ENCODE results near the gene USP34. TPM values are rescaled to one million over a fixed set of nuclear protein-coding genes. Genes with fewer than 3 reads are reported as not detected.

Gene USP34
- total and polyA plus RNA-seq, 3 experiments from 2014 or later = 24.1 to 74.1 (median 71.9) TPM

DNA sequence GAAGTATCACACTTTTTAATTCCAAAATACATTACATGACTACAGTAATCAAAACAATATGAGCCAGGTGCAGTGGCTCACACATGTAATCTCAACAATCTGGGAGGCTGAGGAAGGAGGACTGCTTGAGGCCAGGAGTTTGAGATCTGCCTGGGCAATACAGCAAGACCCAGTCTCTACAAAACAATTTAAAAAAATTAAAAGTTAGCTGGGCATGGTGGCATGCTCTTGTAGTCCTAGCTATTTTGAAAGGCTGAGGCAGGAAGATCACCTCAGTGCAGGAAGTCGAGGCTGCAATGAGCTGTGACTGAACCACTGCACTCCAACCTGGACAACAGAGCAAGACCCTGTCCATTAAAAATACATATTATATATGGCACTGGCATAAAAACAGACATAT is 109.8 kb downstream of the USP34 start:
- POLR2A ChIA-PET = interaction anchor here (0.7 kb wide), 1 partner anchor 84 kb away, joined by 4 read pairs; no protein-coding TSS in a partner anchor
- Mint-ChIP-seq H3K36me3 (peaks cover 10 to 43% (median 22%) of the 10 kb centered on the region in 3 donors), H3K4me3 (no peak overlapping the region), H3K4me1 (peaks cover 61 to 84% (median 82%) of the 10 kb centered on the region in 3 donors), H3K27ac (peak overlapping the region in 1 of 8 donors; percentile 26), H3K27me3 (no peaks in the 10 kb centered on the region), H3K9me3 (no peaks in the 10 kb centered on the region)
- Histone ChIP-seq H3K4me3 (ENCODE audit: low read length) (no peak overlapping the region), H3K9me3 (ENCODE audit: low read length) (no peaks in the 10 kb centered on the region), H3K4me1 (ENCODE audit: insufficient read depth, low read length) (peaks cover 9% of the 10 kb centered on the region), H3K27me3 (ENCODE audit: insufficient read depth, low read length, poor library complexity, severe bottlenecking) (no peaks in the 10 kb centered on the region), H3K36me3 (ENCODE audit: insufficient read depth, low read length) (peaks cover 11% of the 10 kb centered on the region), H3K27ac (ENCODE audit: low read depth, low read length) (no peak overlapping the region)
- DNase-seq = no peak
- CTCF ChIA-PET = no interaction called here

DNA sequence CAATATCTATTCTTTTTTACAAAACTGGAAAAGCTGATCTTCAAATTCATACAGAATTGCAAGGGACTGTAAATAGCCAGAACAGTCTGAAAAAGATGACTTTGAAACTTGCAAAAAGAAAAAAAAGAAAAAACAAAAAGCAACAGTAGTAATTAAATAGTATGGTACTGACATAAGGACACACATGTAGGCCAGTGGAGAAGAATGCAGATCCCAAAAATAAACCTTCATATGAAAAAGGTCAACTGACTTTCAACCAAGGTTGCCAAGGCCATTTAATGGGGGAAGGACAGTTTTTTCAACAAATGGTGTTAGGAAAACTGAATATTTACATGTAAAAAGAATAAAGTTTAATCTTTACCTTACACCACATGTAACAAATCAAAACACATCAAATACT is 111.8 kb downstream of the USP34 start:
- Histone ChIP-seq H3K27ac (ENCODE audit: low read depth, low read length) (no peak overlapping the region), H3K4me1 (ENCODE audit: insufficient read depth, low read length) (peaks cover 3% of the 10 kb centered on the region), H3K27me3 (ENCODE audit: insufficient read depth, low read length, poor library complexity, severe bottlenecking) (no peaks in the 10 kb centered on the region), H3K4me3 (ENCODE audit: low read length) (no peak overlapping the region), H3K9me3 (ENCODE audit: low read length) (peaks cover 6% of the 10 kb centered on the region), H3K36me3 (ENCODE audit: insufficient read depth, low read length) (peaks cover 19% of the 10 kb centered on the region)
- Mint-ChIP-seq H3K4me3 (no peak overlapping the region), H3K27me3 (no peaks in the 10 kb centered on the region), H3K36me3 (peaks cover 12 to 51% (median 29%) of the 10 kb centered on the region in 3 donors), H3K27ac (no peak overlapping the region), H3K4me1 (peaks cover 59 to 82% (median 81%) of the 10 kb centered on the region in 3 donors), H3K9me3 (peaks cover 0 to 1% (median under 1%) of the 10 kb centered on the region in 5 donors)
- no peak for DNase-seq
- ChIA-PET POLR2A (no interaction called here), CTCF (no interaction called here)

DNA sequence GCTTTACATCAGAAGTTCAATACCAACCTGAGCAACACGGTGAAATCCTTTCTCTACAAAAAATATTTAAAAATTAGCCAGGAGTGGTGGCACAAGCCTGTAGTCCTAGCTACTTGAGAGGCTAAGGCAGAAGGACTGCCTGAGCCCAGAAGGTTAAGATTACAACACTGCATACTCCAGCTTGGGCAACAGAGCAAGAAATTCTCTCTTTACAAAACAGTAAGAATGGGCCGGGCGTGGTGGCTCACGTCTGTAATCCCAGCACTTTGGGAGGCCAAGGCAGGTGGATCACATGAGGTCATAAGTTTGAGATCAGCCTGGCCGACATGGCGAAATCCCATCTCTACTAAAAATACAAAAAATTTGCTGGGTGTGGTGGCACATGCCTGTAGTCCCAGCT is 113.2 kb downstream of the USP34 start:
- Histone ChIP-seq H3K9me3 (ENCODE audit: low read length) (peaks cover 6% of the 10 kb centered on the region), H3K27ac (ENCODE audit: low read depth, low read length) (no peak overlapping the region), H3K36me3 (ENCODE audit: insufficient read depth, low read length) (peaks cover 12% of the 10 kb centered on the region), H3K27me3 (ENCODE audit: insufficient read depth, low read length, poor library complexity, severe bottlenecking) (no peaks in the 10 kb centered on the region), H3K4me3 (ENCODE audit: low read length) (no peak overlapping the region), H3K4me1 (ENCODE audit: insufficient read depth, low read length) (peaks cover 3% of the 10 kb centered on the region)
- DNase-seq = no peak
- ChIA-PET CTCF (no interaction called here), POLR2A (no interaction called here)
- Mint-ChIP-seq H3K9me3 (peaks cover 0 to 7% (median 6%) of the 10 kb centered on the region in 5 donors), H3K27ac (no peak overlapping the region), H3K36me3 (peaks cover 23 to 50% (median 30%) of the 10 kb centered on the region in 3 donors), H3K4me1 (peaks cover 52 to 76% (median 75%) of the 10 kb centered on the region in 3 donors), H3K4me3 (no peak overlapping the region), H3K27me3 (no peaks in the 10 kb centered on the region)

DNA sequence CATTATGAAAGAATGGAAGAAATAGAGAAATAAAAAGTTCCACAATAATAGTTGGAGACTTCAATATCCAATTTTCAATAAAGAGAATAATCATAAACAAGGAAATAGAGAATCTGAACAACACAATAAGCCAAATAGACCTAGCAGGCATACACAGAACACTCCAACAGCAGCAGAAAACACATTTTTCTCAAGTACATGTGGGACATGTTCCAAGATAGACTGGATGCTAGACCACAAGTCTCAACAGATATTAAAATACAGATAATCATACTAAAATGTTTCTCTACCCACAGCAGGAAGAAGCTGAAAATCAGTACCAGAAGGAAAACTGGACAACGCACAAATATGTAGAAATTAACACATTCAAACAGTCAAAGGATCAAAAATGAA is 113.9 kb downstream of the USP34 start:
- Mint-ChIP-seq H3K27ac (peak overlapping the region in 6 of 8 donors; percentile 21 to 58 (median 36)), H3K4me3 (no peak overlapping the region), H3K27me3 (no peaks in the 10 kb centered on the region), H3K4me1 (peaks cover 50 to 73% (median 73%) of the 10 kb centered on the region in 3 donors), H3K9me3 (peaks cover 0 to 7% (median 6%) of the 10 kb centered on the region in 5 donors), H3K36me3 (peaks cover 20 to 53% (median 29%) of the 10 kb centered on the region in 3 donors)
- peaks cover 6% of the 10 kb centered on the region for H3K9me3 ChIP-seq (ENCODE audit: low read length)
- DNase-seq = no peak
- peaks cover 3% of the 10 kb centered on the region for H3K4me1 ChIP-seq (ENCODE audit: insufficient read depth, low read length)
- H3K4me3 ChIP-seq (ENCODE audit: low read length) = no peak overlapping the region
- ChIA-PET POLR2A (no interaction called here), CTCF (no interaction called here)
- H3K27me3 ChIP-seq (ENCODE audit: insufficient read depth, low read length, poor library complexity, severe bottlenecking) = no peaks in the 10 kb centered on the region
- peaks cover 14% of the 10 kb centered on the region for H3K36me3 ChIP-seq (ENCODE audit: insufficient read depth, low read length)
- H3K27ac ChIP-seq (ENCODE audit: low read depth, low read length) = no peak overlapping the region

DNA sequence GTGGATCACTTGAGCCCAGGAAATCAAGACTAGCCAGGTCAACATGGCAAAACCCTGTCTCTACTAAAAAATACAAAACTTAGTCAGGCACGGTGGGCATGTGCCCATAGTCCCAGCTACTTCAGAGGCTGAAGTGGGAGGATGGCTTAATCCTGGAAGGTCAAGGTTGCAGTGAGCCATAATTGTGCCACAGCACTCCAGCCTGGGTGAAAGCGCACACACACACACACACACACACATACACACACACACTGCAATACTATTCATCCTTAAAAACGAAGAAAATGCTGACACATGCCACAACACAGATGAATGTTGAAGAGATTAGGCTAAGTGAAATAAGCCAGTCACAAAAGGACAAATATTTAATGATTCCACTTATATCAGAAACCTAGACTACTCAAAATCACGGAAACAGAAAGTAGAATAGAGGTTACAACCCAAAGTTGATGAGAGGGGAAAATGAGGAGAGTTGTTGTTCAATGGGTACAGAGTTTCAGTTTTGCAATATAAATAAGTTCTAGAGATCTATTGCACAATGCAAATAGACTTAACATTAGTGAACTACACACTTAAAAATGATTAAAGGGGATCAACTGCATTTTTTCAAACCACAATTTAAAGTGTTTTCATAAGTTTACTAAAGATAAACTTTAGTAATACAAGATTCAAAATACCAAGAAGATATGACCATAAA is 114.5 kb downstream of the USP34 start:
- Mint-ChIP-seq H3K4me3 (no peak overlapping the region), H3K9me3 (peaks cover 0 to 7% (median 6%) of the 10 kb centered on the region in 5 donors), H3K27ac (peak overlapping the region in 3 of 8 donors; percentile 0 to 58 (median 21)), H3K4me1 (peaks cover 49 to 73% (median 72%) of the 10 kb centered on the region in 3 donors), H3K27me3 (no peaks in the 10 kb centered on the region), H3K36me3 (peaks cover 20 to 53% (median 27%) of the 10 kb centered on the region in 3 donors)
- POLR2A ChIA-PET = no interaction called here
- DNase-seq = no peak
- peaks cover 6% of the 10 kb centered on the region for H3K9me3 ChIP-seq (ENCODE audit: low read length)
- CTCF ChIA-PET = no interaction called here
- H3K4me3 ChIP-seq (ENCODE audit: low read length) = no peak overlapping the region
- H3K4me1 ChIP-seq (ENCODE audit: insufficient read depth, low read length) = peaks cover 3% of the 10 kb centered on the region
- no peak overlapping the region for H3K27ac ChIP-seq (ENCODE audit: low read depth, low read length)
- no peaks in the 10 kb centered on the region for H3K27me3 ChIP-seq (ENCODE audit: insufficient read depth, low read length, poor library complexity, severe bottlenecking)
- H3K36me3 ChIP-seq (ENCODE audit: insufficient read depth, low read length) = peaks cover 14% of the 10 kb centered on the region

DNA sequence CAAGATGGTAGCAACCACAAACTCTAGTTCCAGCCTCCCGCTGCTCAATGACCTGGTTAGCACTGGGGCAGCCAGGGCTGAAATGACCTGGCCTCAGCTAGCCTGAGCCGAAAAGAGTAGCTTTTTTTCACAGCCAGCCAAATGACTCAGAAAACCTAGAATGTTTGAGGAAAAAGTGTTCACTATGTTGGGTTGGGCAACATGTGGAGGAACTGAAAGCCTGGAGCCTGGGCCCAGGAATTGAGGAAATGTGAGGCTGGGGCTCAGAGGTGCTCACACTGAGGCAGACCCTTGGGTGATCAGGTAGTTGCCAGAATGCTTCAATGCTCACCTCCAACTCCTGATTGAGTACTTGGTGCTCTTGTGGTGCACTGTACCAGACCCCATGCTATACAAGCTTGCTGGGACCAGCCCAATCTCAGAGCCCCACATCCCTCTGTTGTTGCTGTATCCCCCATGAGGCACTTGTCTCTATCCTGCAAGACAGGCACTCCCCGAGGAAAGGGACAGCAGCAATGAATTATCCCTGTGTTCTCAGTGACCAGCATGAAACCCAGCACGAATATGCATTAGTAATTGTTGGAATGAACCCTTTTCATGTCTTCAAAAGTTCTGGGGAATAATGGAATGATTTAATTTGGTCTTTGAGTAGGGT is 116.2 kb downstream of the USP34 start:
- no peak overlapping the region for H3K27ac Mint-ChIP-seq
- no peak overlapping the region for H3K27ac ChIP-seq (ENCODE audit: low read depth, low read length)
- no peaks in the 10 kb centered on the region for H3K4me1 ChIP-seq (ENCODE audit: insufficient read depth, low read length)
- POLR2A ChIA-PET = no interaction called here
- CTCF ChIA-PET = no interaction called here
- H3K27me3 ChIP-seq (ENCODE audit: insufficient read depth, low read length, poor library complexity, severe bottlenecking) = no peaks in the 10 kb centered on the region
- H3K36me3 Mint-ChIP-seq = peaks cover 20 to 61% (median 30%) of the 10 kb centered on the region in 3 donors
- H3K4me1 Mint-ChIP-seq = peaks cover 38 to 62% (median 57%) of the 10 kb centered on the region in 3 donors
- peaks cover 6% of the 10 kb centered on the region for H3K9me3 ChIP-seq (ENCODE audit: low read length)
- DNase-seq = no peak
- no peak overlapping the region for H3K4me3 ChIP-seq (ENCODE audit: low read length)
- no peak overlapping the region for H3K4me3 Mint-ChIP-seq
- peaks cover 24% of the 10 kb centered on the region for H3K36me3 ChIP-seq (ENCODE audit: insufficient read depth, low read length)
- peaks cover 0 to 7% (median 6%) of the 10 kb centered on the region in 5 donors for H3K9me3 Mint-ChIP-seq
- H3K27me3 Mint-ChIP-seq = no peaks in the 10 kb centered on the region

DNA sequence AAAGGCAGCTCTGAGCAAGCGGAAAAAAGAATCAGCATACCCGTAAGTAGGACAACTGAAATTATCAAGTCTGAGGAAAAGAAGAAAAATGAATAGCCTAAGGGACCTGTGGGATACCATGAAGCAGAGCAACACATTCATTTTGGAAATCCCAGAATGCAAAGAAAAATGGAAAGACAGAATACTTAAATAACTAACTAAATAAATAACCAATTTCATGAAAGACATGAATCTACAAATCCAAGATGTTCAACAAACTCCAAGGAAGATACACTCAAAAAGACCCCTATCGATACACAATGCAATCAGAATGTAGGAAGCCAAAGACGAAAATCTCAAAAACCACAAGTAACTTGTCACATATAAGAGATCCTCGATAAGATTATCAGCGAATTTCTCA is 117.0 kb downstream of the USP34 start:
- Mint-ChIP-seq H3K36me3 (peaks cover 20 to 65% (median 30%) of the 10 kb centered on the region in 3 donors), H3K4me3 (no peak overlapping the region), H3K27me3 (no peaks in the 10 kb centered on the region), H3K4me1 (peaks cover 33 to 55% (median 49%) of the 10 kb centered on the region in 3 donors), H3K9me3 (peaks cover 0 to 7% (median 6%) of the 10 kb centered on the region in 5 donors), H3K27ac (peak overlapping the region in 2 of 8 donors; percentile 38 to 54)
- H3K9me3 ChIP-seq (ENCODE audit: low read length) = peaks cover 6% of the 10 kb centered on the region
- H3K4me1 ChIP-seq (ENCODE audit: insufficient read depth, low read length) = no peaks in the 10 kb centered on the region
- POLR2A ChIA-PET = no interaction called here
- H3K27me3 ChIP-seq (ENCODE audit: insufficient read depth, low read length, poor library complexity, severe bottlenecking) = no peaks in the 10 kb centered on the region
- H3K27ac ChIP-seq (ENCODE audit: low read depth, low read length) = no peak overlapping the region
- CTCF ChIA-PET = no interaction called here
- peaks cover 24% of the 10 kb centered on the region for H3K36me3 ChIP-seq (ENCODE audit: insufficient read depth, low read length)
- no peak overlapping the region for H3K4me3 ChIP-seq (ENCODE audit: low read length)
- no peak for DNase-seq

DNA sequence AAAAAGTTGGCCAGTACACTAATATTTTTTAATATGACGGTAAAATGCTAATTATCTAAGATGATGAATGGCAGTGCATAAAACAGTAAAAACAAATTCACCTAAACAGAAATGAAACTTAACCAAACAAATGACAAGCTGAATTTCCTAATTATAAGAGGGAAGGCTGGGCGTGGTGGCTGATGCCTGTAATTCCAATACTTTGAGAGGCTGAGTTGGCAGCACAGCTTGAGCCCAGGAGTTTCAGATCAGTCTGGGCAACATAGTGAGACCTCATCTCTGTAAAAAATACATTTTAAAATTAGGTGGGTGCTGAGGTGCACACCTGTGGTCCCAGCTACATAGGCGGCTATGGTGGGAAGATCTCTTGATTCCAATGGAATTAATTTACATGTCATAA is 120.1 kb downstream of the USP34 start:
- ChIA-PET POLR2A (no interaction called here), CTCF (no interaction called here)
- Mint-ChIP-seq H3K9me3 (peaks cover 0 to 7% (median 6%) of the 10 kb centered on the region in 5 donors), H3K4me3 (no peak overlapping the region), H3K27ac (no peak overlapping the region), H3K27me3 (no peaks in the 10 kb centered on the region), H3K36me3 (peaks cover 22 to 70% (median 31%) of the 10 kb centered on the region in 3 donors), H3K4me1 (peaks cover 13 to 28% (median 23%) of the 10 kb centered on the region in 3 donors)
- no peak overlapping the region for H3K27ac ChIP-seq (ENCODE audit: low read depth, low read length)
- no peak for DNase-seq
- H3K27me3 ChIP-seq (ENCODE audit: insufficient read depth, low read length, poor library complexity, severe bottlenecking) = no peaks in the 10 kb centered on the region
- H3K4me1 ChIP-seq (ENCODE audit: insufficient read depth, low read length) = no peaks in the 10 kb centered on the region
- no peak overlapping the region for H3K4me3 ChIP-seq (ENCODE audit: low read length)
- peaks cover 35% of the 10 kb centered on the region for H3K36me3 ChIP-seq (ENCODE audit: insufficient read depth, low read length)
- peaks cover 6% of the 10 kb centered on the region for H3K9me3 ChIP-seq (ENCODE audit: low read length)

Measured in CD8-positive, alpha-beta memory T cell (primary cell).